IPS-20b (cell line): ENCODE results near the gene FAM107B.
"Not testable (repeated sequence)": the region's sequence is repeated elsewhere in the genome, so short reads cannot be mapped to it uniquely, and the experiment has no call there.

ENCODE experiments used
- H3K27ac ChIP-seq: one replicate; pipeline ENCODE4 v1.5.1; 2013; ENCODE audit warnings: low read length
- H3K27me3 ChIP-seq: 2 replicates; pipeline ENCODE4 v1.6.1; 2013; ENCODE audit warnings: mild to moderate bottlenecking, low read length, inconsistent platforms; ENCODE audit not compliant: insufficient read depth
- H3K36me3 ChIP-seq: 2 replicates; pipeline ENCODE4 v1.6.1; 2013; ENCODE audit warnings: low read depth, mild to moderate bottlenecking, inconsistent platforms, low read length, moderate library complexity; ENCODE audit not compliant: insufficient read depth
- H3K4me1 ChIP-seq: 2 replicates; pipeline ENCODE4 v1.6.1; 2013; ENCODE audit warnings: mild to moderate bottlenecking, control low read depth, inconsistent platforms, low read length, moderate library complexity; ENCODE audit not compliant: insufficient read depth
- H3K4me3 ChIP-seq: 2 replicates; pipeline ENCODE4 v1.5.1; 2013; ENCODE audit warnings: mild to moderate bottlenecking, low read length, inconsistent platforms
- H3K9ac ChIP-seq: 2 replicates; pipeline ENCODE4 v1.6.1; 2013; ENCODE audit warnings: low read depth, mild to moderate bottlenecking, inconsistent platforms, low read length, moderate library complexity
- H3K9me3 ChIP-seq: 2 replicates; pipeline ENCODE4 v1.6.1; 2013; ENCODE audit warnings: mild to moderate bottlenecking, low read depth, low read length, inconsistent platforms; ENCODE audit not compliant: insufficient read depth

FAM107B gene

GRCh38 chr10:14669576-14669975 is 105.1 kb downstream of the FAM107B start:
- peaks cover 6% of the 10 kb centered on the region; the same call in 1 of the 2 replicates for H3K27me3 ChIP-seq
- no peaks in the 10 kb centered on the region; the same call in 1 of the 2 replicates for H3K9me3 ChIP-seq
- no peaks in the 10 kb centered on the region for H3K36me3 ChIP-seq
- H3K27ac ChIP-seq = no peak overlapping the region
- H3K4me1 ChIP-seq = peaks cover 13% of the 10 kb centered on the region; the same call in 1 of the 2 replicates
- H3K4me3 ChIP-seq = no peak overlapping the region
- H3K9ac ChIP-seq = no peak overlapping the region

- no peak overlapping the region for H3K27ac ChIP-seq
- H3K27me3 ChIP-seq = no peaks in the 10 kb centered on the region
- H3K9ac ChIP-seq = no peak overlapping the region
- no peaks in the 10 kb centered on the region for H3K36me3 ChIP-seq
- H3K4me3 ChIP-seq = no peak overlapping the region
- H3K9me3 ChIP-seq = no peaks in the 10 kb centered on the region; the same call in 1 of the 2 replicates
- H3K4me1 ChIP-seq = no peaks in the 10 kb centered on the region
Measured at GRCh38 chr10:14667781-14668180, 106.9 kb downstream of the FAM107B start.

GRCh38 chr10:14667280-14667679 is 107.4 kb downstream of the FAM107B start:
- Histone ChIP-seq H3K27ac (no peak overlapping the region), H3K27me3 (no peaks in the 10 kb centered on the region), H3K36me3 (no peaks in the 10 kb centered on the region), H3K9me3 (no peaks in the 10 kb centered on the region; the same call in 1 of the 2 replicates), H3K9ac (no peak overlapping the region), H3K4me1 (no peaks in the 10 kb centered on the region), H3K4me3 (no peak overlapping the region)

GRCh38 chr10:14665865-14666857 is 108.5 kb downstream of the FAM107B start:
- Histone ChIP-seq H3K27ac (no peak overlapping the region), H3K36me3 (no peaks in the 10 kb centered on the region), H3K4me3 (no peak overlapping the region), H3K9ac (no peak overlapping the region), H3K4me1 (no peaks in the 10 kb centered on the region), H3K9me3 (no peaks in the 10 kb centered on the region; the same call in 1 of the 2 replicates), H3K27me3 (no peaks in the 10 kb centered on the region)

GRCh38 chr10:14665304-14665703 is 109.4 kb downstream of the FAM107B start:
- no peak overlapping the region for H3K4me3 ChIP-seq
- no peaks in the 10 kb centered on the region for H3K27me3 ChIP-seq
- no peaks in the 10 kb centered on the region for H3K4me1 ChIP-seq
- H3K9ac ChIP-seq = no peak overlapping the region
- no peaks in the 10 kb centered on the region for H3K36me3 ChIP-seq
- H3K27ac ChIP-seq = no peak overlapping the region
- H3K9me3 ChIP-seq = no peaks in the 10 kb centered on the region

GRCh38 chr10:14664345-14664744 is 110.4 kb downstream of the FAM107B start:
- H3K27ac ChIP-seq = no peak overlapping the region
- H3K36me3 ChIP-seq = no peaks in the 10 kb centered on the region
- no peaks in the 10 kb centered on the region for H3K4me1 ChIP-seq
- no peak overlapping the region for H3K9ac ChIP-seq
- no peaks in the 10 kb centered on the region for H3K27me3 ChIP-seq
- no peaks in the 10 kb centered on the region for H3K9me3 ChIP-seq
- no peak overlapping the region for H3K4me3 ChIP-seq

GRCh38 chr10:14661818-14662217 is 112.9 kb downstream of the FAM107B start:
- Histone ChIP-seq H3K9ac (no peak overlapping the region), H3K4me3 (no peak overlapping the region), H3K27ac (no peak overlapping the region), H3K36me3 (no peaks in the 10 kb centered on the region), H3K27me3 (no peaks in the 10 kb centered on the region), H3K9me3 (no peaks in the 10 kb centered on the region), H3K4me1 (no peaks in the 10 kb centered on the region)

GRCh38 chr10:14660831-14661230 is 113.9 kb downstream of the FAM107B start:
- no peak overlapping the region for H3K9ac ChIP-seq
- no peak overlapping the region for H3K4me3 ChIP-seq
- no peaks in the 10 kb centered on the region for H3K9me3 ChIP-seq
- H3K27me3 ChIP-seq = no peaks in the 10 kb centered on the region
- H3K27ac ChIP-seq = no peak overlapping the region
- peaks cover 2% of the 10 kb centered on the region; the same call in 1 of the 2 replicates for H3K4me1 ChIP-seq
- no peaks in the 10 kb centered on the region for H3K36me3 ChIP-seq

- Histone ChIP-seq H3K36me3 (no peaks in the 10 kb centered on the region), H3K9ac (no peak overlapping the region), H3K9me3 (no peaks in the 10 kb centered on the region), H3K27ac (no peak overlapping the region), H3K4me3 (no peak overlapping the region), H3K4me1 (peaks cover 5% of the 10 kb centered on the region; the same call in 1 of the 2 replicates), H3K27me3 (no peaks in the 10 kb centered on the region)
Measured at GRCh38 chr10:14659626-14660196, 115.0 kb downstream of the FAM107B start.

- not testable (repeated sequence) for H3K27ac ChIP-seq, H3K4me1 ChIP-seq, H3K9me3 ChIP-seq
Measured at GRCh38 chr10:14659137-14659536, 115.6 kb downstream of the FAM107B start.

GRCh38 chr10:14658331-14659127 is 116.2 kb downstream of the FAM107B start:
- Histone ChIP-seq H3K27me3 (no peaks in the 10 kb centered on the region), H3K4me1 (peaks cover 8% of the 10 kb centered on the region; the same call in 1 of the 2 replicates), H3K9ac (no peak overlapping the region), H3K4me3 (no peak overlapping the region), H3K27ac (no peak overlapping the region), H3K36me3 (no peaks in the 10 kb centered on the region), H3K9me3 (no peaks in the 10 kb centered on the region)

More at GRCh38 chr10:14659137-14659536, 115.6 kb downstream of the FAM107B start:
- H3K27me3 ChIP-seq, H3K9ac ChIP-seq, H3K4me3 ChIP-seq, H3K36me3 ChIP-seq: not testable (repeated sequence)
